Measurements from ENCODE around the gene GDPD5.

GDPD5 gene

DNA sequence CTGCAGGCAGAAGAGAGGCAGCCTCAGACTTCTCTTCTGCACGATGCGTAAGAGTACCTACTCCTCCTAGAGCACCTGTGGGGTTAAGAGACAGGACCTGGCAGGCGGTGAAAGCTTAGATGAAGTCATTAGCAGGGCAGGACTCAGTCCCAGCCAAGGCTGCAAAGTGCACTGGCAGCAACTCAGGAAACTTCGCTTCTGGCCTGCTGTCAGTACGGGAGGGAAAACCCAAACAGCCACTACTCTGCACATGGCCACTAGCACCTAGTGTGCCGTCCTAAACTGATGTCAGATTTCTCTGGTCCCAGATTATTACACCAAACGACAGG is 84.0 kb downstream of the GDPD5 start:
- no peak for DNase-seq (ENCODE audit: low spot score)

DNA sequence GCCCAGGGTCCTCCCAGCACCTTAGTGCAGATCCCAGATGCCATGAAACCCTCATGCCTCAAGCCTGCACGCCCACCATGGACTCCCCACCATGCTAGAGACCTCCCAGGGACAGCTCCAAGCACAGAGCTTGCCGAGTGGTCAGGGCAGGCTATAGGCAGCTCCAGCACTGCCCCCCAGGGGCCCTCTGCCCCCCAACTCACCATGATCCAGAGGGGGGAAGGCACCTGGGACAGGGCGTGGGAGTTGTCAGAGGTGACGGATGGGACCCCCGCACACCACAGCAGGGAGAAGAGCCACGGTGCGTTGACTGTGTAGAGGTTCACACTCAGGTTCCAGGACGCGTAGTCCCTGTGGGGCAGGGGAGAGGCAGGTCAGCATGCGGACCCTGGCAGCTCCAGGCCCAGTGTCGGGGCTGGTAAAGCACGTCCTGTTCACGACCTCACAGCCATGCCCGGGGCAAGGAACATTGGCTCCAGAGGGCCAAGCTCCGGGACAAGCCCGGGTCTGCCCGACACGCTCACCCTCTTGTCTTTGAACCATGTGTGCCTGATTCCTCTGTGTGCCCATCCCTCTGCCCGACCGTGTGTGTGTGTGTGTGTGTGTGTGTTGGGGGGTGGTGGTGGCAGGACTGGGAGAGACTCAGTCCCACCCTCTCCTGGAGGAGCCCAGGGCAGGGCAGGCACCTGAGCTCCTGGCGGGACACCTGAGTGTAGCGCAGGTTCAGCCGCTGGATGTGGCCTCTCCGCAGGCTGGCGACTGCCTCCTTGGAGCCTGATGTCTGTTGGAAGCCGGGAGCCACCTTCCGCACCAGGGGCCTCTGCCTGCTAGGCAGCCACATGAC is 84.6 kb downstream of the GDPD5 start:
- no peak for DNase-seq (ENCODE audit: low spot score)

DNA sequence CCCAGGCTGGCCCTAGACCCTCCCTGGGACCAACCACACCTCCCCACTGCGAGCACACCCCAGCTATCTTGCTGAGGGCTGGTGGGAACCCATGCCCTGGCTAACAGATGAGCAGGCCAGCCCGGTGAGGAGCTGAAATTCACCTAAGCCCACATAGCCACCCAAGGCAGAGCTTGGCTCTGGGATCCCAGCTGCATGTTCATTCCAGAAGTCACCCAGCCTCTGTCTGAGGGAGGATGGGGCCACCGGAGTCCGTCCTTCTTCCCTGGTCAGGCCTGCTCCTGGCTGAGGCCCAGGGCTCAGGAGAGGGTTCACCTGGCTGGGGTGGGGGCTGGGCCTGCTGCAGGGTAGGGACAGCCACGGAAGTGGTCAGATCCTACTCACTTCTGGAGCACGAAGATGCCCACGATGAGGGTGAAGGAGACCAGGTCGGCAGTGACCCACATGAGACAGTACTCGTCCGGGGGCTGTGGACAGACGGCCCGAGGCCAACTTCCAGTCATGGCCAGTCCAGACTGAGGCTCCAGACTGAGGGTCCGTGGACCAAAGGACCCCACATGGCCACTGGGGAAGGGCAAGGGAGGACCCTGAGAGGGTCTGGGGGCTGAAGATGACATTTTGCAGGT is 86.1 kb downstream of the GDPD5 start:
- no peak for DNase-seq (ENCODE audit: low spot score)

DNA sequence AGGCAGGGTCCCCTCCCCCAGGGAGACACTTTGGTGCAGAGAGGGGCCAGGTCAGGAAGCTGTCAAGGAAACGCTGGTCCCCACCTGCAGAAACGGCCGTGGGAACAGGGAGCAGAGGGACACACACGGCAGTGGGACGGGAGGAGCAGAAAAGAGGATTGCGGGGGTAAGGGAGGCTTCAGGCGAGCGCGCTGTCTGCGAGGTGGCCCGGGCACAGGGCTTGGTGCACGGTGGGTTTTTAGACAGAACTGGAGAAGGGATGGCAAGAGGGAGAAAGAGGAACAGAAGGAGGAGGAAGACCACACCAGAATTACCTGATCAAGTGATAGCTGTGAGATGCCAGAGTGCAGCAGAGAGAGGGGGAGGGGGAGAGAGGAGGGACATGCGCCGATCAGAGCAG is 86.7 kb downstream of the GDPD5 start:
- no peak for DNase-seq (ENCODE audit: low spot score)

DNA sequence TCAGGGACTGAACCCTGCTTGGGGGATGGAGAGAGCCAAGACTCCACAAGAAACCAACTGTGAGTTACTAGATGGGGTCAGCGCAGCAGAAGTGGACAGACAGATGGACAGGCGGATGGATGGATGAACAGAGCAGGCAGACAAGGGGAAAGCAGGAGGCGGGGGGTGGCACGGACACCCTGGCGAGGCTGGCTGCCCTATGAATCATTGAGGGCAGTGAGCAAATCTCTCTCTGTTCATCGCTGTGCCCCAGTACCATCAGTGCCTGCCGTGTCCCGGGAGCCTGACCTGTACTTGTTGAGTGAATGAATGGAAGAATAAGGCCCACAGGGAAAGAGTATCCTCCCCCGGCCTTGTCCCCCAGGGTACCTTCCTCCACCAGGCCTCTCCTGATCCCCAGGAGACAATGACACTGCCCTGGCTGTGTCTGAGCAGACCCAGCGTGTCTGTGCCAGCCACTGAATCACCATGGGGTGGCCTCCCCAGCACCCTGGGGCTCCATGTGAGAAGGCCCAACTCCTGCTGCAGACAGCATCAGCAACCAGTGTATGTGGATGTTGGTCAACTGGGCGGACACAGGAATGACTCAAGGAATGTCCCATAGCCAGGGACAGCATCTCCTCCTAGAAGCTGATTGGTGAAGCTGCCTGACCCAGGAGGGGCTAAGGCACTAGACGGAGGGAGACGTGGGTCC is 87.6 kb downstream of the GDPD5 start:
- no peak for DNase-seq (ENCODE audit: low spot score)

DNA sequence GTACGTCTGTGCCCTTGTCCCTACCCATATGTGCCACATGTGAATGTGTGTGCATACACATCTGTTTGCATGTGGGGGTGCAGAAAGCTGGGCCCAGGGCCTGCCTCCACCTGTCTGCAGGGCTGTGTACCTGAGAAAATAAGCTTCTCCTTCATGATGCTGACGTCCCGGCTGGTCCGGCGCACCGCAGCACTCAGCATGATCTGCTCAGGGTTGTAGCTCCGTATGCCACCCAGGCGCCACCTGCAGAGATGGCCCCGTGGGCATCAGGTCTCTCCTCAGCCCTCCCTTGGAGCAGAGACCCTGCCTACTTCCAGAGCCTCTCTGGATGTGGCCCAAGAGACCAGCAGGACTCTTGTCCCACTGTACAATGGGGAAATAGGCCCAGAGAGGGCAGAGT is 88.9 kb downstream of the GDPD5 start:
- DNase-seq (ENCODE audit: low spot score), result no peak

DNA sequence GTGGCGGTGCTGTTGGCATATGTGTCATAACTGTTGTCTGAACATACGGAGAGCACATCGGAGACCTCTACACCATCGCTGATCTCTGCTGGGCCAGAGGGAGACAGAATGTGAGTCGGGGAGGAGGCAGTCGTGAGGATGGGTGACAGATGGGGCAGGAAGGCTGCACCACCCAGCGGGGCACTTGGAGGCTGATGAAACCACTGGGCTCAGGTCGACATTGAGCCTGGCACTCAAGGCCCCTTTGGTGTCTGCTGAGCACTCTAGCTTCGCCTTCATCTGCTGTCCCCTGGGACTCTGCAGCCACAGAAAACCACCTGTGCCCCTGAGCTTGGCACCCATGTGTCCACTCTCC is 90.2 kb downstream of the GDPD5 start:
- DNase-seq (ENCODE audit: low spot score), result no peak

DNA sequence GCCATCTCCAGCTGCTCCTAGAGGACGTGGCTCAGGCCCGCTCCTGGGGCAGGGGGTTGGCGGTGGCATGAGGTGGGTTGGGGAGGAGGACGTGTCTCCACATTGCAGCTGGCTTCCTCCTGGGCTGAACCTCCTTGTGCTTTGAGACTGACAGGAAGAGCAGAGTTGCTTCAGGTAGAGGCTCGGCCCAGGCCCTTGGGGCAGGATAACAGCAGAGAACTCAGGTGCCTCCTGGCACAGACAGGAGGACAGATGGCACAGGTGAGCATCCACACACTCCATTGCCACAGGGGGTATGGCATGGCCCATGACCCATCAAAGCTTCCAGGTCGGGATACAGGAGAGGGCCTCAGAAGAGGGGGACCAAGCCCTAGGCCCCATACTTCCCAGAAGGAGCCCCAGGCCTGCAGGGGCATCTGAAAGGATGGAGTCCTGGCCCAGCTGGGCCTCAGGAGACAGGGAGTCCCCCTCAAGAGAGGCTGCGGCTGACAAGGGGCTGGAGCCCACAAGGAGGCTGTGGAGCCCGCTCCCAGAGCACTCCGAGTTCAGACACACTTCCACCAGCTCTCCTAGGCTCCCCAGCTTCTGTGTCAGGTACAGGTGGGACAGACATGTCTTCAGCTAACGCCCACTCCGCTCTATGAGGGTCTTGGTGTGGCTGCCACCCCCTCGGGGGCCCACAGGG is 90.7 kb downstream of the GDPD5 start:
- DNase-seq (ENCODE audit: low spot score), result no peak

DNA sequence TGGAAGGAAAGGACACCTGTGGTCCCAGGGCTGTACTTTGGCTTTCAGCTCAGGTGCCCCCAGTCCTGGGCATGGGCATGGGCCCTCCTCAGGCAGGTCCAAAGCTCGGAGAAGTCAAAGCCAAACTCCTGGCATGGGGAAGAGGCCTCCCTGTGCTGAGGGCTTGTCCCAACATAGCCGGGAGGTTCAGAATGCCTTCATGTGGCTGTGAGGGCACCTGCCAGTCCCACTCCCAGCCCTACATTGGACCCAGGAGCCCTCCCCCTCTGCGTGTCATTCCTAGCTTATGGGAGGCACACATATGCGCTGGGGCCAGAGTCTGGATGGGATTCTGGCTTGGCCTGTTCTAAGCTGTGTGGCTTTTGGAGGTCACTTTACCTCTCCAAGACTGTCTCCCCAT is 91.7 kb downstream of the GDPD5 start:
- no peak for DNase-seq (ENCODE audit: low spot score)

DNA sequence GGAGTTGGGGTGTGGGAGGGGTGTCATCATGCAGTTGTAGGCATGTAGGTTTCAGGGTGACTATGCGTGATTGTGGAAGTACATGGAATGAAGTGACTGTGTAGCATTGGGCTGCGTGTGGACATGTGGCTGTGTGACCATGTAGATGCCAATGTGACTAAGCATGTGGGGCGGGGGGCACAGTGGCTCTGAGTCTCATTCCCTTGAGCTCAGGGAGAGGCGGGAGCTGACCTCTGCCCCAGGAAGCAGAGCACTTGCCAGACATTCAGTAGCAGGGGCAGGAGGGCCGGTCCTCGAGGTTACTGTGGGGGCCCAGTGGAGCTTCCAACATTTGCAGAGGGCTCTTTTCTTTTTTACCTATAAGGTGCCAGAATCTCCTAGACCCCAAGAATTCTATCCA is 92.3 kb downstream of the GDPD5 start:
- DNase-seq (ENCODE audit: low spot score), result no peak

DNA sequence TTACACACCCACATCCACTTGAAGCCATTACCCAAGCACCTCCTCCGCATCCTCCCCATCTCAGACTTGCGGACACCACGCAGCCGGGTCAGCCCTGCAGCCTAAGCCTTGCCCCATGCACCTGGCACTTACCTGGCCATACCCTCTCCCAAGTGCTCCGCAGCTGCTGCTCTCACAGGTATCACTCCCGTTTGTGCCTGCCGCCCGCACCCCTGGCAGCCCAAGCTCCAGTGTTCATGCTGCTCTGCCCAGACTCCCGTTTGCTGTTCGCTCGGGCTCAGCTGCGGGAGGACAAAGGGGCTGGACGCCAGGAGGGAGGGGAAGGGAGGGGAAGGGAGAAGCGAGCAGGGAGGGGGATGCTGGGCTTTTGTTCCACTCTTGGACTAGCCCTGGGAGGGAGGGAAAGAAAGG is 92.8 kb downstream of the GDPD5 start, which contains the start of gene KLHL35:
TSS of gene KLHL35 (minus strand) at position 293 of the 411 bp plus-strand sequence. CDS start 2,574 bp downstream, outside the sequence.
- no peak for DNase-seq (ENCODE audit: low spot score)

DNA sequence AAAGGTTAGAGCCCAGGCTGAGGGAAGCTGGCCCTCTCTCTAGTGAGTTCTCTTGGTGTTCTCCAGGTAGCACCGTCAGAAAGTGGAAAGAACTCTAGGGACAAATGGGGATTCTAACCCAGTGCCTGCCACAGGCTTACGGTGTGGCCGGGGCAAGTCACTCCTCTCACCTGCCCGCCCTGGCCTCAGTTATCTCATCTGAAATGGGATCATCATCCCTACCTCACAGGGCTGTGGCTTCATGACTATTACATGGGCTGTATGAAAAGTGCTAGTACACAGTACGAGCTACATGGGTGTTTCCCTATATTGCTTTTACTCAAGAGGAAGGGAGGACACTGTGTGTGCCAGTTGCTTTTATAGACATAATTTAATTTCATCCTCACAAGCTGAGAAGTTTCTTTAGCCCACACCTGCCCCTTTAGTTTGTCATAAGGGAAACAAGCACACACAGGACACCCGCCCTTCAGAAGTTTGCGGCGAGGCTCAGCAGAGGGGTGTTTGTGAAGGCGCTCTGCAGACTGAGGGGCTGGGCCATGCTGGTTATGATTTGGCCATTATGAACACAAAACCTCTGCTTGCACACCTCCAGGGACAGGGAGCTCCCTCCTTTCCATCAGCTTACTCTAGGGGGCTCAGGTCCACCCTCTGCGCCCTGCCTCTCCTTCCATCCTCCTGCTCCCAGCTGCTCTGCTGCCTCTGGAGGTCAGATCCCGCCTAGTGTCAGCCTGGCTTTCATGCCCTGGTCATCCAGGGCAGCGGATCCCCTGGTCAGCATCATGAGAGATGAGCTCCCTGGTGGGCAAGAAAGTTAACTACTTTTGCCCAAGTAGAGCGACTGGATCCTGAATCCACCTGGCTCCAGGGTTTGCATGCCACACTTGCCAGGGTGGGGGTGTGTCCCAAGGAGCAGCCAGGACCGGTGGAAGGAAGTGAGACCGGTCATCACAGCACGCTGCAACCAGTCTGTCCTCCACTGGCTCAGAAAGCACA is 93.9 kb downstream of the GDPD5 start:
- DNase-seq (ENCODE audit: low spot score), result no peak

DNA sequence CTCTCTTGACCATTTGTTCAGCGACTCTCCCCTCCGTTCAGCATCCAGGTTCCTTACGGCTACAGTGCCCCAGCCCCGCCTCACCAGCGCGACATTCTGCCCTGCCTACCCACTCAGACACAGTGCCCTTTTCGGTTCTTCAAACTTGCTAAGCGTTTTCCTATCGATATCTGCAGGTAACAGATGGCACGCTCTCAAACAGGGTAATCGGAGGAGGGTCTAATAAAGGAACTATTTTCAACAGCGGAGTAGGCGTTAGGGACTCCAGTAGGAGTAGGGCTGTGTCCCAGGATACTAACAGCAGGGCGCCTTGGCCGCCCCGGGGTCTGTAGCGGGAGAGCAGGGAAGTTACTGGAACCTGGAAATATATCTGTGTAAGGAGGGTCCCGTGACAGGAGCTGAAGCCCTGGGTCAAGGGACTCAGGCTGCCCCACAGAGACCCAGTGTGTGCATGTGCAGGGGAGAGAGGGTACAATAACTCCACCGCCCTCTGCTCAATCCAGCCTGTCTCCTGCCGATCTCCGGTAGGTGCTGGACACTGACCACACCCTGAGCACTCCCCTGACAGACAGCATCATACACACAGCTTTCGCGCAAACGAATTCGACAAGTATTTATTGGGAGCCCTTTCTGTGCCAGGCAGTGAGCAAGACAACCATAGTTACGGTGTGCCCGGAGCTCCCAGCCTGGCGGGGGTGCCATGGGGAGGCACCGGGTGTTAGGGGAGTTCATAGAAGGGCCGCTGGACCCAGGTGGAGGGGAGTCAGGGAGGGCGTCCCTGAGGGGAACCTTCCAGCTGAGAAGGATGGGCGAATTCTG is 94.8 kb downstream of the GDPD5 start:
- DNase-seq (ENCODE audit: low spot score), result no peak

DNA sequence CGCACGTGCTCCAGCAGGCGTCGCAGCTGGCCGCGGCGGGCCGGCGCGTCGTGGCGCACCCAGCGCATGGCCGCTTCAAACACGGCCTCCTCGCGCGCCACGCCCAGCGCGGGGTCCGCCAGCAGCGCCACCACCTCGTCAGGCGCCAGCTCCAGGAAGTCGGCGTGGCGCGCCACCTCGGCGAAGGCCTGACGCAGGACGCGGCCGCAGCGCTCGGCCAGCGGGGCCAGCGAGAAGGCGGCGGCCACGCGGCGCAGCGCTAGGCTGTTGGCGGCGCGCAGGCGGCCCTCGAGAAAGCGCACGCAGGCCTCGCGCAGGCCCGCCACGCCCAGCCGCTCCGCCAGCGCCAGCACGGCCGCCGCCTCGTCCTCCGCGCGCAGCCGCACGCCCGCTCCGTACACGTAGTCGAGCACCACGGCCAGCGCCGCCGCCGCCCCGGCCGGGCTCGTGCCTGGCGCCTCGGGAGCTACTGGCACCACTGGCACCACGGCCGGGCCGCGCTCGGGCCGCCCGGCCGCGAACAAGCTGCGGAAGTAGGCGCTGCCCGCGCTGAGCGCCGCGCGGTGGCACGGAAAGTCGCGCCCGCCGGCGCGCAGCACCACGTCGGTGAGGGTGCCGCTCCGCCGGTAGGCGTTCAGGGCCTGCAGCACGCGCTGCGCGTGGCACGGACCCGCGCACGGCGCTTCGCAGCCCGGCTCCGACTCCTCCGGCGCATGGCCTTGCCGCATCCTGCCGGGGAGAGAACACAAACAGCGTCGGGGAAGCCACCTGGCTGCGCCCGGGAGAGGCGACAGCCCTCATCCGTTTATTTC is 95.6 kb downstream of the GDPD5 start:
- DNase-seq (ENCODE audit: low spot score), result no peak

DNA sequence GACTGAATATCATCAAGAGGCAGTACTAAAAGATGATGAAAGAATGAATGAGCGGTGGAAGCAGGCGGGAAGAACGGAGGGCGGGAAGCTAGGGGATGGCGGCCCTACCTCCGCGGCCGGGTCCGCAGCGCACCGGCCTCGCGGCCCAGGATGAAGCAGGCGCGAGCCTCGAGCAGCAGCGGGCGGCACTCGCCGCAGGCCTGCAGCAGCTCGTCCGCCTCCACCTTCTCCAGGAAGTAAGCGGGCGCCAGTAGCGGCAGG is 96.2 kb downstream of the GDPD5 start:
- no peak for DNase-seq (ENCODE audit: low spot score)

DNA sequence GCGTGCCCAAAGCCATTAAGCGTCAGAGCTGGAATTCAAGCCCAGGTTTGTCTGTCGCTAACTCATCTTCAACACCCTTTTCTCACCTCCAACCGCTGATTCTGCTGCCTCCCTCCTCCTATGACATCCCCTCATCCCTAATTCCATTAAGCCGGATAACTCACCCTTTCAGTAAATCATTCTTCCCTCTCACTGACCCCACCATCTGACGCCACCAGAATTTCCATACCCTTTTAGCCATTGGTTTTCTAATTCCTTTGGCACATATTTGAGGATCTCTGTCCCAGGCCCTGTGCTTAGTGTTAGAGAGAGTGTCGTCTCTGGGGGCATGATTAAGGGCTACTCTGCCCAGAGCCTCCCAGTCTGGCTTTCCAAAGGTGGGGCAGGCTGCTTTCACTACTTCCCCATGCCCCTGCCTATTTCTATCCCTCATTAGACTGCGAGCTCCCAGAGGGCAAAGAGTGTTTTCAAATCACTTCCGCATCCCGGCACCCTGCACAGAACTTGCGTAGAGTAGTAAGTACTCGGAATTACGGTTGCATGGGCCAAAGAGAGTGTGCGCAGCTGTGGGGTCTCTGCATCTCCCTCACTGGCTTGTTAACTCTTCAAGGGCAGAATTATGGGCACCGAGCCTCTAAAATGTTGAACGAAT is 96.6 kb downstream of the GDPD5 start:
- DNase-seq (ENCODE audit: low spot score), result no peak

DNA sequence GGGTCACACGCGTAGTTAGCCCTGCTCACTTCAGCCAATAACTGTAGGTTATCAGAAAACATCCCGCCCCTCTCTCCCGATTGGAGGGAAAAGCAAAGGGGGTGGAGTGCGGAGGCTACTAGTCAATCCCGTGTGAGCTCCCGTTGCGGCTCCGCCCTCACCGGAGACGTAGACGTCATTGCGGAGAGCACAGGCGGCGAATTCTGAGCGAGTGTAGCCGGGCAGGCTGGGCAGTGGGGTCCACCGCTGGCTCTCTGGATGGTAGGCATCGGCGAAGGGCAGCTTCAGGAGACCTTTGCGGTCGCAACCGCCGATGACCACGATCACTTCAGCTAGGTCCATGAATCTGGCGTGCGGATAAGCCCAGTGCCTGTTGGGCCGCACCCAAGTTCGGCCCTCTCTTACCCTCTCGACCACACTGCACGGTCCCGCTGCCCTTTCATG is 97.4 kb downstream of the GDPD5 start:
- no peak for DNase-seq (ENCODE audit: low spot score)

DNA sequence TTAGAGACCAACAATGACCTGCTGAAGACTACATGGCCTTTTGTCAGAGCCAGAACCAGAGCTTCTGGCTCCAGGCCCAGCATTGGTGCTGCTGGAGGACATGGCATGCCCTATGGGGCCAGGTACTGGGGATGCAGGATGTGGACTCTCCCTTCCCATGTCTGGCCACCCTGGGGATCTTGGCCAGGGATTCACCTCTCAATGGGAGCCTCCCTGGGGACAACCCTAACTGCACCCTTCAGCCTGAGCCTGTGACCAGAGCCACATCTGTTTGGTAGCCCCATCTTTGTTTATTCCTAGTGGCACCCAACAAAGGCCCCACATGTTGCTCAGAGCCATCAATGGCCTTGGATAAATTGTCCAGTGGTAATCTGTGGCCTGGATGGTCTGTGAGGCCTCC is 98.6 kb downstream of the GDPD5 start:
- DNase-seq (ENCODE audit: low spot score), result no peak

DNA sequence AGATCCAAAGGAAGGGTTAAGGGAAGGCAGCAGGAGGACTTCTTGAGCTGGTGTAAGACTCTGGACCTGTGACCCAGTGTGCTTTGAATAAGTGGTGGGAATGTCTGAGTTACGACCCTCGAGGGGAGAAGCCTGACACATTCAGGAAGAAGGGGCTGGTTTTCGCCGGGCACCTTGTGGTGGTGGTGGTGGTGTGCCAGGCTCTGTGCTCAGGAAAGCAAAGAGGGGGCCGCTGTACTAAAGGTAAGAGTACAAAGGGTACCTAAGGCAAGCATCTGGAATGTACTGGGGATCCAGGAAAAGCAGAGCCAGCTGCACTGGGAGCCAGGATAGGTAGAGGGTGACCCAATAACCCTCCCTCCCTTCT is 99.0 kb downstream of the GDPD5 start:
- no peak for DNase-seq (ENCODE audit: low spot score)

DNA sequence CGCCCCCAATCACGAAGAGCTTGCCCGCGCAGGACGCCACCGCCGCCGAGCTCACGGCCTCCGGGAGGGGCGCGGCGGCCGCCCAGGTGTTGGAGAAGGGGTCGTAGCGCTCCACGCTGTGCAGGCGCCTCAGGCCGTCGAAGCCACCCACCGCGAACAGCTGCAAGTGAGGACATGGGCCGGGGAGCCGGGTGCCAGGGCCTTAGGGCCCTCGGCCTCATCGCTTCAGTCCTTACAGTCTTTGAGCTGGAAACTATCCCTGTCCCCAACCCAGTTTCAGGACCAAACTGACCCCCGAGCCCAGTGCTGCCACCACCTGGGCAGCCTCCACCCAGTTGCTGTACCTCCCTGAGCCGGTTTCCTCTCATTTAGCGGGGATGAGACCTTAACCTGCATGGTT is 100.3 kb downstream of the GDPD5 start:
- DNase-seq (ENCODE audit: low spot score), result no peak

All from NAMALWA (cell line).